H1 (cell line): ENCODE data around the gene CADM1. TPM values are rescaled to one million over a fixed set of nuclear protein-coding genes. Genes with fewer than 3 reads are reported as not detected.
A peak's percentile ranks its signal among the peaks of the same experiment; 100 is the strongest.

Experiments used
- BACH1 ChIP-seq: IDR thresholded peaks from 2 replicates; pipeline ENCODE4 v1.6.1; 2012; ENCODE audit warnings: low read length, improper control_type of control experiment
- CHD1 ChIP-seq: IDR thresholded peaks from 2 replicates; pipeline ENCODE4 v1.6.1; 2012; ENCODE audit warnings: low read depth, low read length, improper control_type of control experiment
- KDM1A ChIP-seq: fragments of 200-600, 300-600 bp; sonication (generic); IDR thresholded peaks from 2 replicates; pipeline ENCODE4 v1.7.1; 2016; ENCODE audit warnings: mild to moderate bottlenecking, low read length, borderline replicate concordance
- TCF12 ChIP-seq: IDR thresholded peaks from 2 replicates; pipeline ENCODE4 v1.6.1; 2011; ENCODE audit warnings: low read depth, mild to moderate bottlenecking, low read length
- polyA plus RNA-seq, 7 experiments: library from polyadenylated mRNA; depleted of rRNA in 3 of 7; stranded (reverse) in 5 of 7; unstranded in 2 of 7; fragments of >200 nt in 5 of 7; fragments of 200-250 nt in 2 of 7; gene quantifications; 1 replicate in 5 of 7; 2 replicates in 1 of 7; 4 replicates in 1 of 7; pipeline versions ENCODE4 v1.2.1 to v1.2.3, GENCODE V29; 2011 to 2013; ENCODE audit warnings: missing spikeins in 2 of 7, mixed read lengths in 2 of 7
- total RNA-seq: library from RNA; stranded (reverse); fragmentation: NEBNext Ultra II Directional; extraction: Animal tissue kit (Norgen Biotek cat#: 25700); gene quantifications from 2 replicates; pipeline ENCODE4 v1.2.1, GENCODE V29; 2021
- TF ChIP-seq, protein P1 (sequence below): fragments of 300-600 bp; sonication (generic); IDR thresholded peaks from 2 replicates; pipeline ENCODE4 v1.7.1; 2012; ENCODE audit warnings: low read length, moderate library complexity, mild to moderate bottlenecking, inconsistent platforms; ENCODE audit not compliant: insufficient replicate concordance
- TF ChIP-seq, protein P2 (sequence below): IDR thresholded peaks from 2 replicates; pipeline ENCODE4 v1.6.1; 2012; ENCODE audit warnings: inconsistent platforms
- TF ChIP-seq, protein P3 (sequence below): IDR thresholded peaks from 2 replicates; pipeline ENCODE4 v1.6.1; 2011; ENCODE audit warnings: low read length, improper control_type of control experiment

The CADM1 gene
- total and polyA plus RNA-seq, 2 of the 8 experiments (the other 6 are each of a cell fraction or from before 2014, with no cell fraction given), result 8.3 to 25.3 TPM

DNA sequence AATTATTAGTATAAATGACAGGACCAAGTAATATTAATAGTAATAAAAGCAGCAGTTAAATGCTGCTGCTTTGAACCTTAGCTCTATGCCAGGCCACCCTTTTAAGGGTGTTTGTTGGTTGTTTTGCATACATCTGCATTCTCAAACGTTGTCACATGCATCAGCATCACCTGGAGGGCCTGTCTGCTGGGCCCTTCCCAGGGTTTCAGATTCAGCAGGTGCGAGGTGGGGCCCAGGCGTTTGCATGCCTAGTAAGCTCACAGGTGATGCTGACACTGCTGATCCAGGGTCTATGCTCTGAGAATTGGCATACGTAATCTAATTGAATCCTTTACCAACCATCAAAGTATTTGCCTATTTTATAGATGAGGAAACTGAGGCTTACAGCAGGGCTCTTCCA, 246.5 kb downstream of the CADM1 start (continued):
- TF ChIP-seq, protein P1, sequence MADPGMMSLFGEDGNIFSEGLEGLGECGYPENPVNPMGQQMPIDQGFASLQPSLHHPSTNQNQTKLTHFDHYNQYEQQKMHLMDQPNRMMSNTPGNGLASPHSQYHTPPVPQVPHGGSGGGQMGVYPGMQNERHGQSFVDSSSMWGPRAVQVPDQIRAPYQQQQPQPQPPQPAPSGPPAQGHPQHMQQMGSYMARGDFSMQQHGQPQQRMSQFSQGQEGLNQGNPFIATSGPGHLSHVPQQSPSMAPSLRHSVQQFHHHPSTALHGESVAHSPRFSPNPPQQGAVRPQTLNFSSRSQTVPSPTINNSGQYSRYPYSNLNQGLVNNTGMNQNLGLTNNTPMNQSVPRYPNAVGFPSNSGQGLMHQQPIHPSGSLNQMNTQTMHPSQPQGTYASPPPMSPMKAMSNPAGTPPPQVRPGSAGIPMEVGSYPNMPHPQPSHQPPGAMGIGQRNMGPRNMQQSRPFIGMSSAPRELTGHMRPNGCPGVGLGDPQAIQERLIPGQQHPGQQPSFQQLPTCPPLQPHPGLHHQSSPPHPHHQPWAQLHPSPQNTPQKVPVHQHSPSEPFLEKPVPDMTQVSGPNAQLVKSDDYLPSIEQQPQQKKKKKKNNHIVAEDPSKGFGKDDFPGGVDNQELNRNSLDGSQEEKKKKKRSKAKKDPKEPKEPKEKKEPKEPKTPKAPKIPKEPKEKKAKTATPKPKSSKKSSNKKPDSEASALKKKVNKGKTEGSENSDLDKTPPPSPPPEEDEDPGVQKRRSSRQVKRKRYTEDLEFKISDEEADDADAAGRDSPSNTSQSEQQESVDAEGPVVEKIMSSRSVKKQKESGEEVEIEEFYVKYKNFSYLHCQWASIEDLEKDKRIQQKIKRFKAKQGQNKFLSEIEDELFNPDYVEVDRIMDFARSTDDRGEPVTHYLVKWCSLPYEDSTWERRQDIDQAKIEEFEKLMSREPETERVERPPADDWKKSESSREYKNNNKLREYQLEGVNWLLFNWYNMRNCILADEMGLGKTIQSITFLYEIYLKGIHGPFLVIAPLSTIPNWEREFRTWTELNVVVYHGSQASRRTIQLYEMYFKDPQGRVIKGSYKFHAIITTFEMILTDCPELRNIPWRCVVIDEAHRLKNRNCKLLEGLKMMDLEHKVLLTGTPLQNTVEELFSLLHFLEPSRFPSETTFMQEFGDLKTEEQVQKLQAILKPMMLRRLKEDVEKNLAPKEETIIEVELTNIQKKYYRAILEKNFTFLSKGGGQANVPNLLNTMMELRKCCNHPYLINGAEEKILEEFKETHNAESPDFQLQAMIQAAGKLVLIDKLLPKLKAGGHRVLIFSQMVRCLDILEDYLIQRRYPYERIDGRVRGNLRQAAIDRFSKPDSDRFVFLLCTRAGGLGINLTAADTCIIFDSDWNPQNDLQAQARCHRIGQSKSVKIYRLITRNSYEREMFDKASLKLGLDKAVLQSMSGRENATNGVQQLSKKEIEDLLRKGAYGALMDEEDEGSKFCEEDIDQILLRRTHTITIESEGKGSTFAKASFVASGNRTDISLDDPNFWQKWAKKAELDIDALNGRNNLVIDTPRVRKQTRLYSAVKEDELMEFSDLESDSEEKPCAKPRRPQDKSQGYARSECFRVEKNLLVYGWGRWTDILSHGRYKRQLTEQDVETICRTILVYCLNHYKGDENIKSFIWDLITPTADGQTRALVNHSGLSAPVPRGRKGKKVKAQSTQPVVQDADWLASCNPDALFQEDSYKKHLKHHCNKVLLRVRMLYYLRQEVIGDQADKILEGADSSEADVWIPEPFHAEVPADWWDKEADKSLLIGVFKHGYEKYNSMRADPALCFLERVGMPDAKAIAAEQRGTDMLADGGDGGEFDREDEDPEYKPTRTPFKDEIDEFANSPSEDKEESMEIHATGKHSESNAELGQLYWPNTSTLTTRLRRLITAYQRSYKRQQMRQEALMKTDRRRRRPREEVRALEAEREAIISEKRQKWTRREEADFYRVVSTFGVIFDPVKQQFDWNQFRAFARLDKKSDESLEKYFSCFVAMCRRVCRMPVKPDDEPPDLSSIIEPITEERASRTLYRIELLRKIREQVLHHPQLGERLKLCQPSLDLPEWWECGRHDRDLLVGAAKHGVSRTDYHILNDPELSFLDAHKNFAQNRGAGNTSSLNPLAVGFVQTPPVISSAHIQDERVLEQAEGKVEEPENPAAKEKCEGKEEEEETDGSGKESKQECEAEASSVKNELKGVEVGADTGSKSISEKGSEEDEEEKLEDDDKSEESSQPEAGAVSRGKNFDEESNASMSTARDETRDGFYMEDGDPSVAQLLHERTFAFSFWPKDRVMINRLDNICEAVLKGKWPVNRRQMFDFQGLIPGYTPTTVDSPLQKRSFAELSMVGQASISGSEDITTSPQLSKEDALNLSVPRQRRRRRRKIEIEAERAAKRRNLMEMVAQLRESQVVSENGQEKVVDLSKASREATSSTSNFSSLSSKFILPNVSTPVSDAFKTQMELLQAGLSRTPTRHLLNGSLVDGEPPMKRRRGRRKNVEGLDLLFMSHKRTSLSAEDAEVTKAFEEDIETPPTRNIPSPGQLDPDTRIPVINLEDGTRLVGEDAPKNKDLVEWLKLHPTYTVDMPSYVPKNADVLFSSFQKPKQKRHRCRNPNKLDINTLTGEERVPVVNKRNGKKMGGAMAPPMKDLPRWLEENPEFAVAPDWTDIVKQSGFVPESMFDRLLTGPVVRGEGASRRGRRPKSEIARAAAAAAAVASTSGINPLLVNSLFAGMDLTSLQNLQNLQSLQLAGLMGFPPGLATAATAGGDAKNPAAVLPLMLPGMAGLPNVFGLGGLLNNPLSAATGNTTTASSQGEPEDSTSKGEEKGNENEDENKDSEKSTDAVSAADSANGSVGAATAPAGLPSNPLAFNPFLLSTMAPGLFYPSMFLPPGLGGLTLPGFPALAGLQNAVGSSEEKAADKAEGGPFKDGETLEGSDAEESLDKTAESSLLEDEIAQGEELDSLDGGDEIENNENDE, result no peak
- TF ChIP-seq BACH1, result no peak
- TF ChIP-seq CHD1, result no peak
- peak; percentile 24; the same call in 1 of the 2 replicates for TF ChIP-seq KDM1A
- peak; percentile 73; the same call in 1 of the 2 replicates for TF ChIP-seq TCF12
- TF ChIP-seq, protein P2, sequence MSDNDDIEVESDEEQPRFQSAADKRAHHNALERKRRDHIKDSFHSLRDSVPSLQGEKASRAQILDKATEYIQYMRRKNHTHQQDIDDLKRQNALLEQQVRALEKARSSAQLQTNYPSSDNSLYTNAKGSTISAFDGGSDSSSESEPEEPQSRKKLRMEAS, result peak; percentile 65
- TF ChIP-seq, protein P3, sequence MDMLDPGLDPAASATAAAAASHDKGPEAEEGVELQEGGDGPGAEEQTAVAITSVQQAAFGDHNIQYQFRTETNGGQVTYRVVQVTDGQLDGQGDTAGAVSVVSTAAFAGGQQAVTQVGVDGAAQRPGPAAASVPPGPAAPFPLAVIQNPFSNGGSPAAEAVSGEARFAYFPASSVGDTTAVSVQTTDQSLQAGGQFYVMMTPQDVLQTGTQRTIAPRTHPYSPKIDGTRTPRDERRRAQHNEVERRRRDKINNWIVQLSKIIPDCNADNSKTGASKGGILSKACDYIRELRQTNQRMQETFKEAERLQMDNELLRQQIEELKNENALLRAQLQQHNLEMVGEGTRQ, result no peak
- TF ChIP-seq, all 59 proteins: peak for 5
